ENCODE measurements around the gene GK. TPM values are rescaled to one million over a fixed set of nuclear protein-coding genes. Genes with fewer than 3 reads are reported as not detected.

The GK gene
- polyA plus RNA-seq, 1 donor (not counting 4 experiments of a cell fraction or from before 2014, with no cell fraction given) = 2.0 TPM

- H3K27me3 ChIP-seq (ENCODE audit: control insufficient read depth, extremely low read depth, insufficient read depth, low read length) = no peaks in the 10 kb centered on the region
- dilution Hi-C loops (cut with MboI; ENCODE audit: extremely low pct_ligation_motif_present, low sequenced_read_pairs) = no loop called here
- H3K27ac ChIP-seq (ENCODE audit: control insufficient read depth, insufficient read depth, low read length) = no peak overlapping the region
- DNase-seq (ENCODE audit: low read depth, low spot score) (no peak), FAIRE-seq (no peak)
- no peak overlapping the region for H3K4me2 ChIP-seq (ENCODE audit: control insufficient read depth, extremely low read depth, insufficient read depth, low read depth, low read length)
- TF ChIP-seq EZH2 (IDR thresholded peaks at IDR 0.05; ENCODE audit: low read length) (no peak), CTCF (optimal IDR thresholded peaks at IDR 0.05 in 1 of 3, IDR thresholded peaks at IDR 0.05 in 1 of 3, conservative IDR thresholded peaks at IDR 0.05 in 1 of 3; ENCODE audit: extremely low read depth in 1 of 3, insufficient read depth in 2 of 3, low read length in 3 of 3) (no peak)
- H3K9ac ChIP-seq (ENCODE audit: control insufficient read depth, extremely low read depth, insufficient read depth, low read length) = no peak overlapping the region
- H3K9me3 ChIP-seq (ENCODE audit: control insufficient read depth, low read depth, low read length) = no peaks in the 10 kb centered on the region
- no peaks in the 10 kb centered on the region for H3K79me2 ChIP-seq (ENCODE audit: control insufficient read depth, insufficient read depth, low read length)
- H3K4me1 ChIP-seq (ENCODE audit: control insufficient read depth, extremely low read depth, insufficient read depth, low read length) = no peaks in the 10 kb centered on the region
- H4K20me1 ChIP-seq (ENCODE audit: control insufficient read depth, extremely low read depth, insufficient read depth, low read length) = no peaks in the 10 kb centered on the region
- H3K9me1 ChIP-seq (ENCODE audit: control insufficient read depth, extremely low read depth, insufficient read depth, low read length) = no peaks in the 10 kb centered on the region
- no peak overlapping the region for H3K4me3 ChIP-seq (ENCODE audit: control insufficient read depth in 2 of 3, extremely low read depth in 1 of 3, insufficient read depth in 2 of 3, low read depth in 1 of 3, low read length in 3 of 3)
- no peaks in the 10 kb centered on the region for H3K36me3 ChIP-seq (ENCODE audit: control insufficient read depth in 2 of 2, extremely low read depth in 1 of 2, insufficient read depth in 2 of 2, low read length in 2 of 2)
- no peak overlapping the region for H2AFZ ChIP-seq (ENCODE audit: control insufficient read depth, low read length)
These were observed 95.2 kb downstream of the GK start for GRCh38 chrX:30748342-30748960.

- H3K79me2 ChIP-seq (ENCODE audit: control insufficient read depth, insufficient read depth, low read length) = no peaks in the 10 kb centered on the region
- no peak overlapping the region for H3K4me3 ChIP-seq (ENCODE audit: control insufficient read depth in 2 of 3, extremely low read depth in 1 of 3, insufficient read depth in 2 of 3, low read depth in 1 of 3, low read length in 3 of 3)
- no peak overlapping the region for H3K4me2 ChIP-seq (ENCODE audit: control insufficient read depth, extremely low read depth, insufficient read depth, low read depth, low read length)
- no peaks in the 10 kb centered on the region for H3K9me1 ChIP-seq (ENCODE audit: control insufficient read depth, extremely low read depth, insufficient read depth, low read length)
- DNase-seq (ENCODE audit: low read depth, low spot score) = peak; percentile 9
- H3K27ac ChIP-seq (ENCODE audit: control insufficient read depth, insufficient read depth, low read length) = no peak overlapping the region
- no peaks in the 10 kb centered on the region for H4K20me1 ChIP-seq (ENCODE audit: control insufficient read depth, extremely low read depth, insufficient read depth, low read length)
- H3K9ac ChIP-seq (ENCODE audit: control insufficient read depth, extremely low read depth, insufficient read depth, low read length) = no peak overlapping the region
- TF ChIP-seq EZH2 (IDR thresholded peaks at IDR 0.05; ENCODE audit: low read length) (no peak), CTCF (optimal IDR thresholded peaks at IDR 0.05 in 1 of 3, IDR thresholded peaks at IDR 0.05 in 1 of 3, conservative IDR thresholded peaks at IDR 0.05 in 1 of 3; ENCODE audit: extremely low read depth in 1 of 3, insufficient read depth in 2 of 3, low read length in 3 of 3) (no peak)
- H2AFZ ChIP-seq (ENCODE audit: control insufficient read depth, low read length) = no peak overlapping the region
- no peaks in the 10 kb centered on the region for H3K36me3 ChIP-seq (ENCODE audit: control insufficient read depth in 2 of 2, extremely low read depth in 1 of 2, insufficient read depth in 2 of 2, low read length in 2 of 2)
- H3K4me1 ChIP-seq (ENCODE audit: control insufficient read depth, extremely low read depth, insufficient read depth, low read length) = no peaks in the 10 kb centered on the region
- dilution Hi-C loops (cut with MboI; ENCODE audit: extremely low pct_ligation_motif_present, low sequenced_read_pairs) = no loop called here
- H3K27me3 ChIP-seq (ENCODE audit: control insufficient read depth, extremely low read depth, insufficient read depth, low read length) = no peaks in the 10 kb centered on the region
- FAIRE-seq = no peak
- no peaks in the 10 kb centered on the region for H3K9me3 ChIP-seq (ENCODE audit: control insufficient read depth, low read depth, low read length)
These were observed 98.3 kb downstream of the GK start for GRCh38 chrX:30751497-30751896.

Measured in keratinocyte (primary cell).